WTC11 (cell line): ENCODE measurements around the gene LACC1. TPM values are rescaled to one million over a fixed set of nuclear protein-coding genes. Genes with fewer than 3 reads are reported as not detected.

ENCODE experiments used
- ATAC-seq: fragments of 200-7000 bp; cut with Tn5 transposase; 2 replicates; pipeline ENCODE4 v1.10.0; 2021; ENCODE audit warnings: mild to moderate bottlenecking, moderate library complexity
- CTCF ChIA-PET: fragments of 300-600 bp; sonication (Branson Sonifier 250); formaldehyde crosslinking; loops from one replicate; lab custom pipeline; 2021; ENCODE audit warnings: antibody characterized with exemption; lab: Charles Lee
- POLR2A ChIA-PET: fragments of 350-600 bp; sonication (Branson Sonifier 250); formaldehyde crosslinking; loops from one replicate; lab custom pipeline; 2021; ENCODE audit warnings: antibody characterized with exemption; lab: Charles Lee
- DNase-seq: peaks from one replicate; pipeline ENCODE4 v3.0.0; 2021; ENCODE audit warnings: low spot score
- H3K27ac Mint-ChIP-seq: 2 replicates; pipeline ENCODE4 v1.8.0; 2021; ENCODE audit warnings: mixed read lengths
- H3K27me3 Mint-ChIP-seq: 2 replicates; pipeline ENCODE4 v1.8.0; 2021; ENCODE audit warnings: low read depth, mild to moderate bottlenecking, moderate library complexity, mixed read lengths
- H3K36me3 Mint-ChIP-seq: 2 replicates; pipeline ENCODE4 v1.8.0; 2021; ENCODE audit warnings: mixed read lengths
- H3K4me1 Mint-ChIP-seq: 2 replicates; pipeline ENCODE4 v1.8.0; 2022; ENCODE audit warnings: mixed read lengths
- H3K4me3 Mint-ChIP-seq: 2 replicates; pipeline ENCODE4 v1.8.0; 2021; ENCODE audit warnings: mild to moderate bottlenecking, moderate library complexity, mixed read lengths
- H3K9me3 Mint-ChIP-seq: 2 replicates; pipeline ENCODE4 v1.8.0; 2021; ENCODE audit warnings: mixed read lengths
- AFF4 ChIP-seq: sonication (generic); formaldehyde crosslinking; IDR thresholded peaks from 2 replicates; pipeline ENCODE4 v1.8.1; 2023; ENCODE audit warnings: mild to moderate bottlenecking, missing genetic modification reagents, borderline replicate concordance
- E2F5 ChIP-seq: sonication (generic); formaldehyde crosslinking; IDR thresholded peaks from 2 replicates; pipeline ENCODE4 v1.8.1; 2022; ENCODE audit warnings: mild to moderate bottlenecking, moderate library complexity, missing genetic modification reagents
- ELF4 ChIP-seq: sonication (generic); formaldehyde crosslinking; IDR thresholded peaks from 2 replicates; pipeline ENCODE4 v1.8.1; 2022; ENCODE audit warnings: low read depth, mild to moderate bottlenecking, moderate library complexity, missing genetic modification reagents
- ETV6 ChIP-seq: sonication (generic); formaldehyde crosslinking; IDR thresholded peaks from 2 replicates; pipeline ENCODE4 v1.8.1; 2022; ENCODE audit warnings: mild to moderate bottlenecking, missing genetic modification reagents
- FOXP1 ChIP-seq: sonication (generic); formaldehyde crosslinking; IDR thresholded peaks from 2 replicates; pipeline ENCODE4 v1.8.0; 2022; ENCODE audit warnings: missing genetic modification reagents, mild to moderate bottlenecking, moderate library complexity, borderline replicate concordance
- GTF2I ChIP-seq: fragments of 250-450 bp; sonication (Bioruptor Pico); conservative IDR thresholded peaks from 2 replicates; pipeline ENCODE4 v1.4.0; 2021; ENCODE audit warnings: mild to moderate bottlenecking
- JUN ChIP-seq: sonication (generic); formaldehyde crosslinking; IDR thresholded peaks from 2 replicates; pipeline ENCODE4 v1.8.0; 2023; ENCODE audit warnings: mild to moderate bottlenecking, missing genetic modification reagents
- RELA ChIP-seq: sonication (generic); formaldehyde crosslinking; IDR thresholded peaks from 2 replicates; pipeline ENCODE4 v1.8.1; 2022; ENCODE audit warnings: missing genetic modification reagents, mild to moderate bottlenecking, borderline replicate concordance
- RORB ChIP-seq: fragments of 250-450 bp; sonication (Bioruptor Pico); IDR thresholded peaks from 2 replicates; pipeline ENCODE4 v1.9.0; 2021; ENCODE audit warnings: mild to moderate bottlenecking
- SMAD3 ChIP-seq: sonication (generic); formaldehyde crosslinking; IDR thresholded peaks from 2 replicates; pipeline ENCODE4 v1.8.0; 2022; ENCODE audit warnings: missing genetic modification reagents, mild to moderate bottlenecking, borderline replicate concordance
- SOX15 ChIP-seq: fragments of 250-450 bp; sonication (Bioruptor Pico); IDR thresholded peaks from 2 replicates; pipeline ENCODE4 v1.9.0; 2021; ENCODE audit warnings: mild to moderate bottlenecking
- TEAD4 ChIP-seq: sonication (generic); formaldehyde crosslinking; IDR thresholded peaks from 2 replicates; pipeline ENCODE4 v1.8.0; 2022; ENCODE audit warnings: mild to moderate bottlenecking, missing genetic modification reagents
- ZNF532 ChIP-seq: fragments of 250-450 bp; sonication (Bioruptor Pico); IDR thresholded peaks from 2 replicates; pipeline ENCODE4 v1.9.0; 2021; ENCODE audit warnings: mild to moderate bottlenecking, borderline replicate concordance
- total RNA-seq: library from RNA; stranded (reverse); gene quantifications from 3 replicates; pipeline ENCODE4 v1.2.3, GENCODE V29; 2021
- TF ChIP-seq, protein P1 (sequence below): sonication (generic); formaldehyde crosslinking; IDR thresholded peaks from 2 replicates; pipeline ENCODE4 v1.8.0; 2023; ENCODE audit warnings: missing genetic modification reagents, mild to moderate bottlenecking, borderline replicate concordance
- TF ChIP-seq, protein P2 (sequence below): sonication (generic); formaldehyde crosslinking; IDR thresholded peaks from 2 replicates; pipeline ENCODE4 v1.8.1; 2023; ENCODE audit warnings: mild to moderate bottlenecking, missing genetic modification reagents

The LACC1 gene
- total RNA-seq, 1 experiment from 2014 or later: 5.5 TPM

DNA sequence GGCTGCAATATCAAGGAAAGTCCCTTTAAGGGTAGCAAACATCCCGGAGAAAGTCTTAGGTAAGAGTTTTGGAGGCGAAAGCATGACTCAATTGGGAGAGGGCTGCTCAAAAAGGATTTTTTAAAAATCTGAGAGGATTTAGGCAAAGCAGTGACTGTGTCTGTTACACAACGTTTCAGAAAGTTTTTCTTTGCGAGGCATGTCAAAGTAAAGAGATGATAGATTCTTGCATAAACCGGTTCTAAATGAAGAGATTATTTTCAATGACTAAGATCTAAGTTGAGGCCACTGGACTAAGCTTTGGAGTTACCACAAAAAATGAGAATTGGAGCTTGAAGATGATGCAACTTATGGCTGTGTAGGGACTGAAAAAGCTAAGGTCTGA lies 49.2 kb upstream of the LACC1 start:
- Mint-ChIP-seq H3K27ac (no peak overlapping the region), H3K36me3 (no peaks in the 10 kb centered on the region), H3K4me1 (no peaks in the 10 kb centered on the region), H3K27me3 (no peaks in the 10 kb centered on the region), H3K4me3 (no peak overlapping the region), H3K9me3 (no peaks in the 10 kb centered on the region)
- no peak for ATAC-seq
- ChIA-PET POLR2A (no interaction called here), CTCF (no interaction called here)
- DNase-seq: no peak
- TF ChIP-seq TEAD4: no peak
- no peak for TF ChIP-seq RELA (CRISPR knock-in tag)
- no peak for TF ChIP-seq ELF4 (CRISPR knock-in tag)

GRCh38 chr13:43831088-43831487 lies 48.6 kb upstream of the LACC1 start:
- DNase-seq (no peak), ATAC-seq (no peak)
- Mint-ChIP-seq H3K27me3 (no peaks in the 10 kb centered on the region), H3K9me3 (no peaks in the 10 kb centered on the region), H3K36me3 (no peaks in the 10 kb centered on the region), H3K4me3 (no peak overlapping the region), H3K27ac (no peak overlapping the region), H3K4me1 (no peaks in the 10 kb centered on the region)
- ChIA-PET CTCF (interaction anchor here (0.6 kb wide), 1 partner anchor 619 kb away, joined by 3 read pairs; no protein-coding TSS in a partner anchor), POLR2A (no interaction called here)
- no peak for TF ChIP-seq RORB
- no peak for TF ChIP-seq JUN
- no peak for TF ChIP-seq SMAD3
- TF ChIP-seq E2F5 (CRISPR knock-in tag): no peak
- TF ChIP-seq ETV6 (CRISPR knock-in tag): no peak
- no peak for TF ChIP-seq ZNF532 (CRISPR knock-in tag)
- TF ChIP-seq, protein P1, sequence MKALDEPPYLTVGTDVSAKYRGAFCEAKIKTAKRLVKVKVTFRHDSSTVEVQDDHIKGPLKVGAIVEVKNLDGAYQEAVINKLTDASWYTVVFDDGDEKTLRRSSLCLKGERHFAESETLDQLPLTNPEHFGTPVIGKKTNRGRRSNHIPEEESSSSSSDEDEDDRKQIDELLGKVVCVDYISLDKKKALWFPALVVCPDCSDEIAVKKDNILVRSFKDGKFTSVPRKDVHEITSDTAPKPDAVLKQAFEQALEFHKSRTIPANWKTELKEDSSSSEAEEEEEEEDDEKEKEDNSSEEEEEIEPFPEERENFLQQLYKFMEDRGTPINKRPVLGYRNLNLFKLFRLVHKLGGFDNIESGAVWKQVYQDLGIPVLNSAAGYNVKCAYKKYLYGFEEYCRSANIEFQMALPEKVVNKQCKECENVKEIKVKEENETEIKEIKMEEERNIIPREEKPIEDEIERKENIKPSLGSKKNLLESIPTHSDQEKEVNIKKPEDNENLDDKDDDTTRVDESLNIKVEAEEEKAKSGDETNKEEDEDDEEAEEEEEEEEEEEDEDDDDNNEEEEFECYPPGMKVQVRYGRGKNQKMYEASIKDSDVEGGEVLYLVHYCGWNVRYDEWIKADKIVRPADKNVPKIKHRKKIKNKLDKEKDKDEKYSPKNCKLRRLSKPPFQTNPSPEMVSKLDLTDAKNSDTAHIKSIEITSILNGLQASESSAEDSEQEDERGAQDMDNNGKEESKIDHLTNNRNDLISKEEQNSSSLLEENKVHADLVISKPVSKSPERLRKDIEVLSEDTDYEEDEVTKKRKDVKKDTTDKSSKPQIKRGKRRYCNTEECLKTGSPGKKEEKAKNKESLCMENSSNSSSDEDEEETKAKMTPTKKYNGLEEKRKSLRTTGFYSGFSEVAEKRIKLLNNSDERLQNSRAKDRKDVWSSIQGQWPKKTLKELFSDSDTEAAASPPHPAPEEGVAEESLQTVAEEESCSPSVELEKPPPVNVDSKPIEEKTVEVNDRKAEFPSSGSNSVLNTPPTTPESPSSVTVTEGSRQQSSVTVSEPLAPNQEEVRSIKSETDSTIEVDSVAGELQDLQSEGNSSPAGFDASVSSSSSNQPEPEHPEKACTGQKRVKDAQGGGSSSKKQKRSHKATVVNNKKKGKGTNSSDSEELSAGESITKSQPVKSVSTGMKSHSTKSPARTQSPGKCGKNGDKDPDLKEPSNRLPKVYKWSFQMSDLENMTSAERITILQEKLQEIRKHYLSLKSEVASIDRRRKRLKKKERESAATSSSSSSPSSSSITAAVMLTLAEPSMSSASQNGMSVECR: no peak
- TF ChIP-seq GTF2I (CRISPR knock-in tag): no peak
- TF ChIP-seq, protein P2, sequence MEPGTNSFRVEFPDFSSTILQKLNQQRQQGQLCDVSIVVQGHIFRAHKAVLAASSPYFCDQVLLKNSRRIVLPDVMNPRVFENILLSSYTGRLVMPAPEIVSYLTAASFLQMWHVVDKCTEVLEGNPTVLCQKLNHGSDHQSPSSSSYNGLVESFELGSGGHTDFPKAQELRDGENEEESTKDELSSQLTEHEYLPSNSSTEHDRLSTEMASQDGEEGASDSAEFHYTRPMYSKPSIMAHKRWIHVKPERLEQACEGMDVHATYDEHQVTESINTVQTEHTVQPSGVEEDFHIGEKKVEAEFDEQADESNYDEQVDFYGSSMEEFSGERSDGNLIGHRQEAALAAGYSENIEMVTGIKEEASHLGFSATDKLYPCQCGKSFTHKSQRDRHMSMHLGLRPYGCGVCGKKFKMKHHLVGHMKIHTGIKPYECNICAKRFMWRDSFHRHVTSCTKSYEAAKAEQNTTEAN (CRISPR knock-in tag): no peak
- TF ChIP-seq AFF4 (CRISPR knock-in tag): no peak
- TF ChIP-seq SOX15 (CRISPR knock-in tag): no peak
- no peak for TF ChIP-seq FOXP1 (CRISPR knock-in tag)
